HUES64 (cell line): Measurements from ENCODE around the gene PCK2.
A peak's percentile ranks its signal among the peaks of the same experiment; 100 is the strongest.

Source experiments
- H3K27ac ChIP-seq: 2 replicates; pipeline ENCODE4 v1.7.0; 2013; ENCODE audit warnings: low read depth, low read length, inconsistent platforms
- H3K27me3 ChIP-seq: 2 replicates; pipeline ENCODE4 v1.6.1; 2013; ENCODE audit warnings: mild to moderate bottlenecking, low read length; ENCODE audit not compliant: insufficient read depth
- H3K36me3 ChIP-seq: 2 replicates; pipeline ENCODE4 v1.6.1; 2013; ENCODE audit warnings: mild to moderate bottlenecking, low read length; ENCODE audit not compliant: insufficient read depth
- H3K4me1 ChIP-seq: 2 replicates; pipeline ENCODE4 v1.6.1; 2013; ENCODE audit warnings: mild to moderate bottlenecking, low read length, moderate library complexity; ENCODE audit not compliant: insufficient read depth
- H3K4me3 ChIP-seq: 2 replicates; pipeline ENCODE4 v1.5.1; 2013; ENCODE audit warnings: mild to moderate bottlenecking, low read length, moderate library complexity
- H3K9ac ChIP-seq: 2 replicates; pipeline ENCODE4 v1.6.1; 2013; ENCODE audit warnings: mild to moderate bottlenecking, low read depth, low read length
- H3K9me3 ChIP-seq: 2 replicates; pipeline ENCODE4 v1.6.1; 2013; ENCODE audit warnings: low read depth, low read length; ENCODE audit not compliant: insufficient read depth
- WGBS: fragments of 150-250, 120-280 bp; methylation state at CpG from one replicate; pipeline ENCODE4 v1.1.7; 2013; ENCODE audit warnings: missing lambda C conversion rate; 5-methylcytosine and 5-hydroxymethylcytosine counted together

Gene PCK2

GRCh38 chr14:24092505-24093206 is 1.5 kb upstream of the PCK2 start:
- Histone ChIP-seq H3K27me3 (peaks cover 6% of the 10 kb centered on the region), H3K4me1 (peaks cover 14% of the 10 kb centered on the region), H3K27ac (no peak overlapping the region), H3K36me3 (no peaks in the 10 kb centered on the region), H3K9ac (no peak overlapping the region), H3K9me3 (no peaks in the 10 kb centered on the region), H3K4me3 (no peak overlapping the region)
- WGBS, result 95% methylated on average over 3 of the region's 4 CpGs

DNA sequence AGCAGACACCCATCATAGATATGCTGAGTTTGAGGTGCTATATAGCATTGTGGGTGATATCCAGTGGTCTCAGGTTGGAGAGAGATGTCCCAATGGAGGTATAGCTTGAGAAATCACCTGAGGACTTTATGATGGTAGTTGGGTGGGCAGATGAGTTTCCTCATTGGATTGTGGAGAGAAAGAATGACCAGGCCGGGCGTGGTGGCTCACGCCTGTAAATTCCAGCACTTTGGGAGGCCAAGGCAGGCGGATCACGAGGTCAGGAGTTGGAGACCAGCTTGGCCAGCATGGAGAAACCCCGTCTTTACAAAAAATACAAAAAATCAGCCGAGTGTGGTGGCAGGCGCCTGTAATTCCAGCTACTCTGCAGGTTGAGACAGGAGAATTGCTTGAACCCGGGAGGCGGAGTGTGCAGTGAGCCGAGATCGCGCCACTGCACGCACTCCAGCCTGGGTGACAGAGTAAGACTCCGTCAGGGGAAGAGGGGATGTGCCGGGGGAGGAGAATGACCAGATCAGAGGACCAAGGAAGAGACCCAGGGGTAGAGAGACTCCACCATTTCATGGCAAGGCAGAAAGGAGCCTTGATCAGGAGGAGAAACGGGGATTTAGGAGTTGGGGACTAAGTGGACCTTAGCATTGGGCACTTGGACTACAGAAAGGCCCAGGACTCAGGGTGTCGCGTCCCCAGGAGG is 757 bp upstream of the PCK2 start:
- Histone ChIP-seq H3K27ac (peak overlapping the region; percentile 77; the same call in 1 of the 2 replicates), H3K9me3 (no peaks in the 10 kb centered on the region), H3K9ac (peak overlapping the region; percentile 52), H3K4me1 (peaks cover 14% of the 10 kb centered on the region), H3K27me3 (peaks cover 6% of the 10 kb centered on the region), H3K36me3 (peaks cover 6% of the 10 kb centered on the region), H3K4me3 (peak overlapping the region; percentile 24)
- 83% methylated on average over 19 of the region's 19 CpGs for WGBS

GRCh38 chr14:24094841-24095270 is 745 bp downstream of the PCK2 start:
- WGBS, result 12% methylated on average over 14 of the region's 14 CpGs

DNA sequence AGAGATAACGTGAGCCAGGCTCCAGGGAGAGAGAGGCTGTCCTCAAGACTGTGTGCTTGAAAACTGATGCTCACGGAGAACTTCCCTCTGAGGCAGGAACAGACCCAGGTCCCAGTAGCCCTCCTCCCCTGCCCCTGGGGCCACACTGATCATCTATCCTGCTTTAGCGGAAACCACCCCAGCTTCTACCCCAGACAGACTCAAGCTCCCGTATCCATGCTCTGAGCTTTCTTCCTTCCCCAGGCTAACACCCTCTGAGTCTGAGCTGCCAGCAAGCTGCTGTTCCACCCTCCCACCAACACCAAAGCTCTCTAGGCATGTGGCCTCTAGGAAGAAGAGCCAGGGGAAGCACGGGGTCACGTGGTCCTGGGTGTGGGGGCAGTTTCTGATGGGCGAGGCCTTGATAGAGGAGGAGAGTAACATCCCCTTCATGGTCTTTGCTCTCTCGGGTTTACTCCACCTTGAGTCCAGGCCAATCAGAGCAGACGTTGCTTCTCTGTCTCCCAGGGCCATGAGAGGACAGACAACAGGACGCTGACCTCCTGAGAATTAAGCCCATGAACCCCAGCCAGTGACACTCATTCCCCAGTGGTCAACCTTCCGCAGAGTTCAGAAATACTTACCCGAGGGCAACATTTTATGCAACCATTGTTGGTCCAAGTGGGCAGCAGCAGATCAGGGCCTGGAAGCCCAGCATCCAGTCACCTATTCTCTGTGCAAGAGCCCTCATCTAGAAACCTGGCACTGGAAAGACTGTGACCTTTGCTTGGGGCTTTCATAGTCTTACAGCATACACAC is 1.4 kb downstream of the PCK2 start:
- Histone ChIP-seq H3K36me3 (peaks cover 28% of the 10 kb centered on the region), H3K9ac (peak overlapping the region; percentile 89), H3K27me3 (peaks cover 6% of the 10 kb centered on the region), H3K4me1 (peaks cover 14% of the 10 kb centered on the region), H3K27ac (no peak overlapping the region), H3K9me3 (no peaks in the 10 kb centered on the region), H3K4me3 (peak overlapping the region; percentile 80)
- 47% methylated on average over 12 of the region's 12 CpGs for WGBS

More at GRCh38 chr14:24094841-24095270, 745 bp downstream of the PCK2 start:
- Histone ChIP-seq H3K27me3 (peaks cover 6% of the 10 kb centered on the region), H3K27ac (peak overlapping the region; percentile 84), H3K36me3 (peaks cover 22% of the 10 kb centered on the region), H3K9me3 (no peaks in the 10 kb centered on the region), H3K9ac (peak overlapping the region; percentile 89), H3K4me1 (peaks cover 14% of the 10 kb centered on the region), H3K4me3 (peak overlapping the region; percentile 80)

GRCh38 chr14:24096545-24097181 is 2.6 kb downstream of the PCK2 start:
- 93% methylated on average over 8 of the region's 8 CpGs for WGBS
- Histone ChIP-seq H3K9me3 (no peaks in the 10 kb centered on the region), H3K27ac (no peak overlapping the region), H3K27me3 (peaks cover 6% of the 10 kb centered on the region), H3K9ac (no peak overlapping the region), H3K36me3 (peaks cover 35% of the 10 kb centered on the region), H3K4me1 (peaks cover 14% of the 10 kb centered on the region), H3K4me3 (no peak overlapping the region)

- Histone ChIP-seq H3K27ac (no peak overlapping the region), H3K9me3 (no peaks in the 10 kb centered on the region), H3K9ac (no peak overlapping the region), H3K27me3 (no peaks in the 10 kb centered on the region), H3K36me3 (peaks cover 44% of the 10 kb centered on the region), H3K4me1 (peaks cover 13% of the 10 kb centered on the region), H3K4me3 (no peak overlapping the region)
- WGBS, result 95% methylated on average over 16 of the region's 16 CpGs
Observed at GRCh38 chr14:24098229-24098926, 4.3 kb downstream of the PCK2 start.

- peaks cover 51% of the 10 kb centered on the region for H3K36me3 ChIP-seq
- WGBS, result 92% methylated on average over 17 of the region's 17 CpGs
Observed at GRCh38 chr14:24098927-24099813, 5.1 kb downstream of the PCK2 start.

DNA sequence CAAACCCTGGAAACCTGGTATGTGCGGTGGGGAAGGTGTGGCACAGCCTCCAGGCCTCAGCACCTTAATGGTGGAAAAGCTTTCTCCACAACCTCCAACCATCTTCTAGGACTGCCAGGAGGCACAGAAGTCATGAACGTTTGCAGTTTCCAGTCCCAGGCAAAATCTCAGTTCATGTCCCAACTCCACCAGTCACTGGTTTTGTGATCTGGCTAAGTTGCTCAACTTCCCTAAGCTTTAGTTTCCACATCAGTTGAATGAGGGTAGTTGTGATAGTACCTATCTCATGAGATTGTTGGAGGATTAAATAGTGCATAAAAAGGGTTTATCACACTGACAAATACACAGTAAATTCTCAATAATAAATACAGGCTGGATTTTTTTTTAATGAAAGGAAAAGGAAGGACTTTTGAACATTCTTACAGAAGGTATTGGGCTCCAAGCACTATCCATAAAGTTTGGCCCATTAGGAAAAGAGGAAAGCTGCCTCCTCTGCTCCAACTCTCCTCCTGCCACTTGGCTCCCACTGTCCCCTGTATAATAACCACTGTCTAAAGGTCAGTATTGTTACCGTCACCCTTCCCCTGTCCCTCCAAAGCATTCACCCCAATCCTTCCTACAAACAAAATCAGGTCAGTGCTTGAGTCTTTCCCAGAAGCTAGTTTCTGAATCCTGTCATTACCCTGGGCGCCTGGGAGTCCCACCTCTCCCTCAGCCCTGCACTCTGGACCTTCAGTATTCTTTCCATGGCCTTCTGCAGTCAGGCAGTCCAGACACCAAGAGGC is 6.3 kb downstream of the PCK2 start:
- no peak overlapping the region for H3K27ac ChIP-seq
- 90% methylated on average over 4 of the region's 4 CpGs for WGBS
- no peak overlapping the region for H3K4me3 ChIP-seq
- no peak overlapping the region for H3K9ac ChIP-seq
- H3K36me3 ChIP-seq, result peaks cover 51% of the 10 kb centered on the region
- H3K4me1 ChIP-seq, result 0 out of 2 replicates have a peak, but pooled peaks cover 4% of the 10 kb centered on the region
- peaks cover 5% of the 10 kb centered on the region; the same call in 1 of the 2 replicates for H3K9me3 ChIP-seq
- H3K27me3 ChIP-seq, result no peaks in the 10 kb centered on the region

More at GRCh38 chr14:24098927-24099813, 5.1 kb downstream of the PCK2 start:
- H3K9me3 ChIP-seq, result no peaks in the 10 kb centered on the region
- no peak overlapping the region for H3K4me3 ChIP-seq
- H3K9ac ChIP-seq, result no peak overlapping the region
- H3K27me3 ChIP-seq, result no peaks in the 10 kb centered on the region
- H3K4me1 ChIP-seq, result 0 out of 2 replicates have a peak, but pooled peaks cover 9% of the 10 kb centered on the region
- H3K27ac ChIP-seq, result no peak overlapping the region

DNA sequence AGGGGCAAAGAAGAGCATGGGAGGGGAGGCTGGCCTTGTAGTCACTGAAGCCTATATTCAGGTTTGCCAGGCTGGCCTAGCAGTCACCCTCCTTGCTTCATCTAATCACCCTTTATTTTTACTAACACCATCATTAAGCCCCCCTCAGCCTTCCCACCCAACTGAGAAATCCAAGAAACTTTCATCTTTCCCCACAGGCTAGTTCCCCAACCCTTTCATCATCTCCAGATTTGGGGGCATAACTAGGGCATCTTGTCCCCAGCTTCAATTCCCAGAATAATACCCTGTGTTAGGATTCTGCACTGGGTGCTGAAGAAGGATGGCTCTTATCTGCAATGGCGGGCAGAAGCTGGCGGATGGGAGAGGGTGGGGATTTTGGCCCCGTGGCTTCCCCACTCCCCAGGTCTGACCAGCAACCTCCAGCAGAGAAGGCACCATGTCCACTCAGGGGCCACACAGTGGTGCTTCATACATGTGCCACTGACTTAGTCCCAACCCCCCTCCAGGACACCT is 6.9 kb downstream of the PCK2 start:
- Histone ChIP-seq H3K9ac (no peak overlapping the region), H3K4me1 (no peaks in the 10 kb centered on the region), H3K4me3 (no peak overlapping the region), H3K27me3 (no peaks in the 10 kb centered on the region), H3K27ac (no peak overlapping the region), H3K9me3 (peaks cover 5% of the 10 kb centered on the region; the same call in 1 of the 2 replicates), H3K36me3 (peaks cover 51% of the 10 kb centered on the region)
- WGBS, result 100% methylated on average over 1 of the region's 3 CpGs
